ENCODE results near the gene SETBP1.

Gene SETBP1

GRCh38 chr18:44815108-44815507, 134.4 kb downstream of the SETBP1 start:
- DNase-seq (ENCODE audit: low read depth in 2 of 2), result no peak

DNA sequence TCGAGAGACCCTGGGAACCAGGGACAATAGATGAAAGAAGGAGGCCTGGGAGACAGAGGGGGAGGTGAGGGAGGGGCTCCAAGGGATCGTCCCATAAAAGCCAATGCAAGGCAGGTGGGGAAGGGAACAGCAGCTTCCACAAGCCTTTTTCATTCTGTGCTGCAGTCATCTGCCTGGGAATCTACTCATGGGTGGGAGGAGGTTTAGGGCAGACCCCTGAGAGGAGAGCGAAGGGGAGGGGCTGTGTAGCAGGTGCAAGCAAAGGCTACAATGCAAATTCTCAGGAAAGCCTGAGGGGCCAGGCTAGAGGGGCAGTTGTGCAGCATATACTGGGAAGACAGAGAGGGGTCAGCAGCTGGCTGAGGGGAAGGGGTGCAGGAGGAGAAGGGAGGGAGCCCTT, 135.4 kb downstream of the SETBP1 start:
- DNase-seq (ENCODE audit: low read depth in 2 of 2), result no peak

DNA sequence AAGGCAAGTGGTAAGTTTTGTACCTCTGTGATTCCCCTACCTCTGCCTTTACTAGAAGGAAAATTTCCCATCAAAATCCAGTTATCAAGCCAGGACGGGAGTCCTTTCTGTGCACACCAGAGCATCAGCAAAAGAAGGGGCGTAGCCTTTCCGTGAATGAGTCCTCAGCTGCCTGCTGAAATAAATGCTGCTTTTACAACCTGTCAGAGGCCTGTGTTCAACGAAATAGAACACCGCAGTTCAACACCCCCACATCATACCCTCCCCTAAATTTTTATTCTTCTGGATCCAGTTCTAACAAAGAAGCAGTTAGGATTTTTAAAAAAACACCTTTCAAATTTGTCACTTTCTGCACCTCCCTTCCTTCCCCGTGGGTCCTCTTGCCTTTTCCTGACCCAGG, 135.8 kb downstream of the SETBP1 start:
- DNase-seq (ENCODE audit: low read depth in 2 of 2), result no peak

DNA sequence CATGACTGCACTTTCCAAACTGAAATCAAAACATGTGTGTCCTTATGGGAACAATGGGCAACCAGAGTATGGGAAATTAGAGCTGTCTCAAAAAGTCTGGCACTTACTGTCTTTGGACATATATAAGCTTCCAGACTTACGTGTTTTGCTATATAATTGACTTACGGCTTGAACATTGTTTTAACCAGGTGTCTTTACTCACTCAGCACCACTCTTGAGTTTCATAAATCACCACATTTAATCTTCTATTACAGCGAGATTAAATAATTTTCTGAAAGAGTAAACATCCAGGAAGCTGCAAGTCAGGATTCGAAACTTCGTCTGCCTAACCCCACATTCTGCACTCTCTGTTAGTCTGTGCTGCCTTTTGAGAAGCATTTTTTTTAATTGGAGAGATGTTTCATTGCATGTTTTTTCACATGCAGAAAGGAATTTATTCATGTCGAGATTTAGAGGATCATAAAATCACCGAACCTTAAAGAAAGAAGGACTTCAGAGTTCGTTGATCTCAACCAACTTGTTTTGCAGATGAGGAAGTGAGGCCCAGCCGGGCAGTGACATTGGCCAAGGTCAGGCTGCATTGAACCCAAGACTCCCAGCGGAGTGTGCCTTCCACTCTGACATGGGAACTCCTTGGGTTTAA, 137.3 kb downstream of the SETBP1 start:
- no peak for DNase-seq (ENCODE audit: low read depth in 2 of 2)

GRCh38 chr18:44818668-44819403, 138.1 kb downstream of the SETBP1 start:
- DNase-seq (ENCODE audit: low read depth in 2 of 2), result no peak

- no peak for DNase-seq (ENCODE audit: low read depth in 2 of 2)
Observed at GRCh38 chr18:44819944-44820510, 139.3 kb downstream of the SETBP1 start.

DNA sequence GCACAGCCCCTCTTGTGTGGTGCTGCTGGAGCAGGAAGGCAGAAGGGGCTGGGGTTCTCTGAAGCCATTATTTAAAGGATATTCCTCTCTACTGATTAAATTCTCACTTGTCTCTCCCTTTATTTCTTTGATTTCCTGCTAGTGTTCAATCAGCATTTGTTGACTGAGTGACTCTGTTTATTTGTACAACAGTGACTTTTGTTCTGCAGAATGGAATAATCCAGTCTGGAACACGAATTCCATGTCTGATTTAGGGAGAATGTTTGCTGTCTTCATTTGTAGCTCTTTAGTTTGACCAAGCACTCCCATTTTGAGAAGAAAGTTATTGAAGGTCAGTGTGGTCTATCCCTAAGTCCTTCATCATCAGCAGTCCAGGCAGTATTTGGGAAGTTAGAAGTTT, 141.2 kb downstream of the SETBP1 start:
- no peak for DNase-seq (ENCODE audit: low read depth in 2 of 2)

- no peak for DNase-seq (ENCODE audit: low read depth in 2 of 2)
Observed at GRCh38 chr18:44823286-44823685, 142.6 kb downstream of the SETBP1 start.

DNA sequence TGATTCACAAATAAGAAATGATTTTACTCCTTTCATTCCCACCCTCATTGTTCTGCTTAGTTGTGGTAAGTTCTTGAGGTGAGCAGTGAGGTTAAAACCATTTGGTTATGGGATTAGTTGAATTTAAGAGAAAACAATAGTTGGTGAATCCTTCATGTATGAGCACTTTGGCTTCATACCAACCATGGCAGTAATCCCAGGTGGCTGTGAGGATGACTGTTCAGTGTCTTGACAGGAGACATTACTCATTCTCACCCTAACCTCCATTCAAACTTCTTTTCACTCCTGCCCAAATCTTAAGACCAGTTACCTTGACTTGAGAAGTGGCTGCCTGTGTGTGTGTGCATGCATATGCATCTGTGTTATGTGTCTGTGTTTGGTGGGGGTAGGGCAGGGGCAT, 143.1 kb downstream of the SETBP1 start:
- peak; percentile 37 to 41 for DNase-seq (ENCODE audit: low read depth in 2 of 2)

- no peak for DNase-seq (ENCODE audit: low read depth in 2 of 2)
Observed at GRCh38 chr18:44824884-44825283, 144.2 kb downstream of the SETBP1 start.

- peak; percentile 99 for DNase-seq (ENCODE audit: low read depth in 2 of 2)
Observed at GRCh38 chr18:44826418-44827259, 146.0 kb downstream of the SETBP1 start.

GRCh38 chr18:44828080-44828479, 147.4 kb downstream of the SETBP1 start:
- no peak for DNase-seq (ENCODE audit: low read depth in 2 of 2)

- peak; percentile 79 for DNase-seq (ENCODE audit: low read depth in 2 of 2)
Observed at GRCh38 chr18:44830581-44830980, 149.9 kb downstream of the SETBP1 start.

- DNase-seq (ENCODE audit: low read depth in 2 of 2), result no peak
Observed at GRCh38 chr18:44833786-44834185, 153.1 kb downstream of the SETBP1 start.

GRCh38 chr18:44834867-44835469, 154.3 kb downstream of the SETBP1 start:
- DNase-seq (ENCODE audit: low read depth in 2 of 2), result no peak

DNA sequence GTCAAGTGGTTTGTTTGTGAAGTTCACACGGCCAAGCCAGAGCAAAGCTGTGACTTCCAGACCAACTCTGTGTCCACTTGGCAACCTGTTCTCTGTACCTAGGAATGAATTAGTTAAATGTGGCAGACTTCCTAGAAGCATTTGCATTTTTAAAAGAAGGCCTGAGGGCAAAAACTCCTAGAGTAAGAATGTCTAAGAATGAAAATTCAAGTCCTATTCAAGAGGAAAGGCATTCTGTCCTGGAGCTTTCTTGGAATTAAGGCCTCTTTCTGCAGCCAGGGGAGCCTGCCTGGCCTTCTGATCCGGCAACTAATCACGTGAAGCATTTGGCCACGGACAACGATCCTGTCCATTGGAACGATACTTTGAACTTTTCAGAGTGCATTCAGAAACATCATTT, 155.0 kb downstream of the SETBP1 start:
- DNase-seq (ENCODE audit: low read depth in 2 of 2), result no peak

- DNase-seq (ENCODE audit: low read depth in 2 of 2), result no peak
Observed at GRCh38 chr18:44836263-44836662, 155.6 kb downstream of the SETBP1 start.

DNA sequence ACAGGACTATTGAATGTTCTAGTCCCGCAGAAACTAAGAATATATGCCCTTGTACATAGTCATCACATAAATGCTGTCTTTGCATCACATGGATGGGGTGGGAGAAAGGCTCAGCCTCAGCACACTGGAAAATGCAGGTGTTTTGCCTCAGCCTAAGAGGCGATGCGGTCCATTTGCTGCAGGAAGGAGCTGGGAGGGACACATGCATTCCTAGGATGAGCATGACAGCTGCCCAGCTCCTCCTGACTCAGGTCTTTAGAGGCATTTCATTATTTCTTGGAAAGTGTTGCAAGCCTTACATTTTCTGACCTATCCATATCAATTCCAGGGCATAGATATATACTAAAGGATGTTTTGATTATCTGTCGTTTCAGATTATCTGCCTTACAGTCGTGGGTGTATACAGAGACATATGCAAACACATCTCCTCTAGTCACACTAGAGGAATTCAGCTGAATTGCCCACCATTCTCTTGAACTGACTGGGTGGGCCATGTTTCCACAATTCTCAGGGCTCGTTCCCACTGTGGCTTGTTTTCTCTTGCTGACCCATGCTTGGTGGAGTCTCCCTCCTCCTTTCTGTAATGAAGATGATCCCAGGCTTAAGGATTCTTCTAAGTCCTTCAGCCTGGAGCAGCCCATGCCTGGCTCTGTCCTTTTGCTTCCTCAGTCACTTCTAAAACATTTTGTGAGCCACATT, 156.9 kb downstream of the SETBP1 start:
- DNase-seq (ENCODE audit: low read depth in 2 of 2), result no peak

GRCh38 chr18:44838971-44839666, 158.4 kb downstream of the SETBP1 start:
- peak; percentile 34 to 37 for DNase-seq (ENCODE audit: low read depth in 2 of 2)

DNA sequence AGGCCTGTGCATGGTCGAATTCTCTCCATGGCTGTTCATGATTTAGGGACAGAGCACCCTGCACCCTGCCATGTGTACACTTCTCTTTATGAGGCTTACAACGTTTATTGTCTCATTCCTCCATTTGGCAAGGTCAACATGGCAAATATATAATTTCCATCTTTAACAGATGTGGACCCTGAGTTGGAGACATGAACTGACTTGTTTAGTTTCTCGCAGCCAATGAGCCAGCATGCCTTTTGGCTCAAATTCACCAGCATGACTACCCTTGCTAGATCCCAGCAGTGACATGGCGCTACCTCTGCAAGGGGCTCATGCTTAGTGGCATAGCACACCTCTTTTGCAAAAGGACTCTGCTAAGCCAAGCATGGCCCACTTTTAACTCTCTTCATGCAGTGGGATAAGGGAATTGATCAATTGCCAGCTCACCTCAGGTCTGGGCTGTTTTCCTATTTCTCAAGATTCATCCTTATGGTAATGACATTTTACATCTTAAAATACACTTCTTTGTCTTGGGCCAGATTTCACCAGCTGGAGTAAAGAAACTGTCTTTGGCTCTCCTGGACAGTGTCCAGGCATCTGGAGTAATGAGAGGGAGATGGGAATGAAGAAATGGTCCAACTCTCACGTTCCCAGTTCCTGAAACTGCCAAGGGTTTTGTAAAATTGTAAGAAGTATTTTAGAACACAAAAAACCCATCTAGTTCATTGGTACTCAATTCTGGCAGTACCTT, 159.5 kb downstream of the SETBP1 start:
- DNase-seq (ENCODE audit: low read depth in 2 of 2), result peak; percentile 40 to 42
